Neural cell (in vitro differentiated cells): ENCODE data around the gene TMEM272. TPM values are rescaled to one million over a fixed set of nuclear protein-coding genes. Genes with fewer than 3 reads are reported as not detected.

ENCODE experiments used
- H2AFZ ChIP-seq: fragments of 200-600, 300-800 bp; sonication (generic), shearing (Covaris generic); 2 replicates; pipeline ENCODE4 v1.6.0; 2014; ENCODE audit warnings: low read depth, mild to moderate bottlenecking, antibody characterized with exemption, low read length, moderate library complexity
- H3F3A ChIP-seq: fragments of 200-600 bp; shearing (Covaris generic); 2 replicates; pipeline ENCODE4 v1.6.1; 2016; ENCODE audit warnings: mild to moderate bottlenecking, moderate library complexity, mixed read lengths, antibody characterized with exemption, low read length; ENCODE audit not compliant: insufficient read depth, poor library complexity, severe bottlenecking
- H3K27ac ChIP-seq: fragments of 200-600, 300-800 bp; sonication (generic), shearing (Covaris generic); 2 replicates; pipeline ENCODE4 v1.5.1; 2014; ENCODE audit warnings: mild to moderate bottlenecking, low read length, moderate library complexity
- H3K27me3 ChIP-seq: fragments of 300-800, 200-600 bp; sonication (generic), shearing (Covaris generic); 2 replicates; pipeline ENCODE4 v1.6.0; 2014; ENCODE audit warnings: mild to moderate bottlenecking, low read depth, low read length, moderate library complexity; ENCODE audit not compliant: insufficient read depth
- H3K36me3 ChIP-seq: fragments of 300-800, 200-600 bp; sonication (generic), shearing (Covaris generic); 2 replicates; pipeline ENCODE4 v1.5.1; 2014; ENCODE audit warnings: mild to moderate bottlenecking, antibody characterized with exemption, low read length, moderate library complexity; ENCODE audit not compliant: insufficient read depth
- H3K4me2 ChIP-seq: fragments of 300-800, 200-600 bp; sonication (generic), shearing (Covaris generic); 2 replicates; pipeline ENCODE4 v1.6.0; 2014; ENCODE audit warnings: mild to moderate bottlenecking, low read length
- H3K4me3 ChIP-seq: fragments of 300-800, 200-600 bp; sonication (generic), shearing (Covaris generic); 2 replicates; pipeline ENCODE4 v1.5.1; 2014; ENCODE audit warnings: mild to moderate bottlenecking, low read length, moderate library complexity
- H3K79me2 ChIP-seq: fragments of 200-600 bp; shearing (Covaris generic); replicated peaks from 2 replicates; pipeline ENCODE4 v1.6.0; 2014; ENCODE audit warnings: mild to moderate bottlenecking, low read length, moderate library complexity; ENCODE audit not compliant: insufficient read depth
- H3K9ac ChIP-seq: fragments of 300-800, 200-600 bp; sonication (generic), shearing (Covaris generic); 2 replicates; pipeline ENCODE4 v1.6.1; 2016; ENCODE audit warnings: mild to moderate bottlenecking, low read length, mixed read lengths
- H3K9me2 ChIP-seq: fragments of 200-600 bp; shearing (Covaris generic); 2 replicates; pipeline ENCODE4 v1.6.1; 2016; ENCODE audit warnings: mild to moderate bottlenecking, low read length, mixed read lengths; ENCODE audit not compliant: insufficient read depth
- H3K9me3 ChIP-seq: fragments of 200-600, 300-800 bp; sonication (generic), shearing (Covaris generic); 2 replicates; pipeline ENCODE4 v1.6.1; 2016; ENCODE audit warnings: mild to moderate bottlenecking, mixed run types, low read length, moderate library complexity, mixed read lengths
- H4K20me1 ChIP-seq: fragments of 200-600 bp; shearing (Covaris generic); 2 replicates; pipeline ENCODE4 v1.6.1; 2016; ENCODE audit warnings: mild to moderate bottlenecking, mixed run types; ENCODE audit not compliant: insufficient read depth
- EP300 ChIP-seq: fragments of 450-650 bp; conservative IDR thresholded peaks from 2 replicates; pipeline ENCODE4 v1.6.1; 2014; ENCODE audit warnings: antibody characterized with exemption, mild to moderate bottlenecking, moderate library complexity; ENCODE audit not compliant: poor library complexity, severe bottlenecking
- EZH2 ChIP-seq: fragments of 200-600, 300-800 bp; shearing (Covaris generic), sonication (generic); IDR thresholded peaks from 2 replicates; pipeline ENCODE4 v1.6.1; 2014; ENCODE audit warnings: antibody characterized with exemption, low read length, borderline replicate concordance, mild to moderate bottlenecking; ENCODE audit not compliant: insufficient read depth, poor library complexity, severe bottlenecking
- MXI1 ChIP-seq: fragments of 450-650 bp; conservative IDR thresholded peaks from 2 replicates; pipeline ENCODE4 v1.6.1; 2014; ENCODE audit warnings: antibody characterized with exemption, mild to moderate bottlenecking; ENCODE audit not compliant: poor library complexity, severe bottlenecking
- POLR2AphosphoS5 ChIP-seq: IDR thresholded peaks from 2 replicates; pipeline ENCODE4 v1.6.1; 2012
- RAD21 ChIP-seq: fragments of 450-650 bp; conservative IDR thresholded peaks from 2 replicates; pipeline ENCODE4 v1.6.1; 2014; ENCODE audit warnings: antibody characterized with exemption, mild to moderate bottlenecking, moderate library complexity
- SMC3 ChIP-seq: fragments of 450-650 bp; conservative IDR thresholded peaks from 2 replicates; pipeline ENCODE4 v1.6.1; 2014; ENCODE audit warnings: antibody characterized with exemption, mild to moderate bottlenecking, moderate library complexity; ENCODE audit not compliant: poor library complexity
- TAF1 ChIP-seq: IDR thresholded peaks from 2 replicates; pipeline ENCODE4 v1.6.1; 2012; ENCODE audit warnings: low read depth
- polyA plus RNA-seq: library from polyadenylated mRNA; depleted of rRNA; stranded (reverse); fragments of >200 nt; gene quantifications from 2 replicates; pipeline ENCODE4 v1.2.3, GENCODE V29; 2014
- TF ChIP-seq, protein P1 (sequence below): fragments of 450-650 bp; IDR thresholded peaks from 2 replicates; pipeline ENCODE4 v1.5.1; 2014; ENCODE audit warnings: antibody characterized with exemption, mild to moderate bottlenecking, moderate library complexity; ENCODE audit not compliant: poor library complexity, severe bottlenecking
- TF ChIP-seq, protein P2 (sequence below): IDR thresholded peaks from 2 replicates; pipeline ENCODE4 v1.6.1; 2012; ENCODE audit warnings: borderline replicate concordance

Gene TMEM272
- polyA plus RNA-seq, 1 donor from 2014 or later: 0.77 TPM

DNA sequence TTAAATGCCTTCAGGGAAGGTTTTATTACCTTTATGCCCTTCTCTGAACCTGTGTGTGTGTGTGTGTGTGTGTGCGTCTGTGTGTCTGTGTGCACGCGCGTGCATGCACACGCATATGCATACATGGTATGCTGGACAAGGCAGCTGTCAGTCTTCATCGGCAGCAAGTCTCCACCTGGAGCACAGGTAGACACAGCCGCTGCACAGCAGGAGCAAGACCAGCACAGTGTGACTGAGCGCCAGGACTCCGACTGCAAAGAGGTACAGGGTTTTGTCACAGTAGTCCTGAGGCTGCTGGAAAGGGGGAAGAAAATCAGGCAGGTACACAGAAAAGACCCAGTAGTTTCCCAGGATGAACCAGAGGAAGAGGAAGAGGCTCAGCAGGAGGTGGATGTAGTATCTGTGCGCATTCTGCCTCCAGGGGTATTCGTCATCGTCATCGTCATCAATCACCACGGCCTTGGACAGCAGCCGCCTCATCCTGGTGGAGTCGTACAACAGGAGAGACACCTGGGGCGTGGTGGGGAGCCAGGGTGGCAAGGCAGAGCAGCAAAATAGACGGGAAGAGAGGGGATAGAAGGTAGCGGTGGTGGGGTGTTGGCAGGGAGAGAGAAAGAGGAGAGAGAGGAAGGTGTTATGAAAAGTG, 28.2 kb downstream of the TMEM272 start:
- H3K27ac ChIP-seq: no peak overlapping the region
- H3K4me3 ChIP-seq: no peak overlapping the region
- H2AFZ ChIP-seq: no peak overlapping the region
- no peaks in the 10 kb centered on the region for H4K20me1 ChIP-seq
- no peaks in the 10 kb centered on the region for H3K9me3 ChIP-seq
- no peak overlapping the region for H3K9ac ChIP-seq
- H3K79me2 ChIP-seq: no peaks in the 10 kb centered on the region
- H3K36me3 ChIP-seq: no peaks in the 10 kb centered on the region
- no peaks in the 10 kb centered on the region for H3F3A ChIP-seq
- no peaks in the 10 kb centered on the region for H3K27me3 ChIP-seq
- no peaks in the 10 kb centered on the region for H3K9me2 ChIP-seq
- TF ChIP-seq, protein P1, sequence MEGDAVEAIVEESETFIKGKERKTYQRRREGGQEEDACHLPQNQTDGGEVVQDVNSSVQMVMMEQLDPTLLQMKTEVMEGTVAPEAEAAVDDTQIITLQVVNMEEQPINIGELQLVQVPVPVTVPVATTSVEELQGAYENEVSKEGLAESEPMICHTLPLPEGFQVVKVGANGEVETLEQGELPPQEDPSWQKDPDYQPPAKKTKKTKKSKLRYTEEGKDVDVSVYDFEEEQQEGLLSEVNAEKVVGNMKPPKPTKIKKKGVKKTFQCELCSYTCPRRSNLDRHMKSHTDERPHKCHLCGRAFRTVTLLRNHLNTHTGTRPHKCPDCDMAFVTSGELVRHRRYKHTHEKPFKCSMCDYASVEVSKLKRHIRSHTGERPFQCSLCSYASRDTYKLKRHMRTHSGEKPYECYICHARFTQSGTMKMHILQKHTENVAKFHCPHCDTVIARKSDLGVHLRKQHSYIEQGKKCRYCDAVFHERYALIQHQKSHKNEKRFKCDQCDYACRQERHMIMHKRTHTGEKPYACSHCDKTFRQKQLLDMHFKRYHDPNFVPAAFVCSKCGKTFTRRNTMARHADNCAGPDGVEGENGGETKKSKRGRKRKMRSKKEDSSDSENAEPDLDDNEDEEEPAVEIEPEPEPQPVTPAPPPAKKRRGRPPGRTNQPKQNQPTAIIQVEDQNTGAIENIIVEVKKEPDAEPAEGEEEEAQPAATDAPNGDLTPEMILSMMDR: no peak
- TF ChIP-seq, protein P2, sequence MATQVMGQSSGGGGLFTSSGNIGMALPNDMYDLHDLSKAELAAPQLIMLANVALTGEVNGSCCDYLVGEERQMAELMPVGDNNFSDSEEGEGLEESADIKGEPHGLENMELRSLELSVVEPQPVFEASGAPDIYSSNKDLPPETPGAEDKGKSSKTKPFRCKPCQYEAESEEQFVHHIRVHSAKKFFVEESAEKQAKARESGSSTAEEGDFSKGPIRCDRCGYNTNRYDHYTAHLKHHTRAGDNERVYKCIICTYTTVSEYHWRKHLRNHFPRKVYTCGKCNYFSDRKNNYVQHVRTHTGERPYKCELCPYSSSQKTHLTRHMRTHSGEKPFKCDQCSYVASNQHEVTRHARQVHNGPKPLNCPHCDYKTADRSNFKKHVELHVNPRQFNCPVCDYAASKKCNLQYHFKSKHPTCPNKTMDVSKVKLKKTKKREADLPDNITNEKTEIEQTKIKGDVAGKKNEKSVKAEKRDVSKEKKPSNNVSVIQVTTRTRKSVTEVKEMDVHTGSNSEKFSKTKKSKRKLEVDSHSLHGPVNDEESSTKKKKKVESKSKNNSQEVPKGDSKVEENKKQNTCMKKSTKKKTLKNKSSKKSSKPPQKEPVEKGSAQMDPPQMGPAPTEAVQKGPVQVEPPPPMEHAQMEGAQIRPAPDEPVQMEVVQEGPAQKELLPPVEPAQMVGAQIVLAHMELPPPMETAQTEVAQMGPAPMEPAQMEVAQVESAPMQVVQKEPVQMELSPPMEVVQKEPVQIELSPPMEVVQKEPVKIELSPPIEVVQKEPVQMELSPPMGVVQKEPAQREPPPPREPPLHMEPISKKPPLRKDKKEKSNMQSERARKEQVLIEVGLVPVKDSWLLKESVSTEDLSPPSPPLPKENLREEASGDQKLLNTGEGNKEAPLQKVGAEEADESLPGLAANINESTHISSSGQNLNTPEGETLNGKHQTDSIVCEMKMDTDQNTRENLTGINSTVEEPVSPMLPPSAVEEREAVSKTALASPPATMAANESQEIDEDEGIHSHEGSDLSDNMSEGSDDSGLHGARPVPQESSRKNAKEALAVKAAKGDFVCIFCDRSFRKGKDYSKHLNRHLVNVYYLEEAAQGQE: no peak
- no peak for TF ChIP-seq MXI1
- TF ChIP-seq SMC3: no peak
- no peak for TF ChIP-seq EZH2
- no peak for TF ChIP-seq EP300
- H3K4me2 ChIP-seq: no peak overlapping the region

DNA sequence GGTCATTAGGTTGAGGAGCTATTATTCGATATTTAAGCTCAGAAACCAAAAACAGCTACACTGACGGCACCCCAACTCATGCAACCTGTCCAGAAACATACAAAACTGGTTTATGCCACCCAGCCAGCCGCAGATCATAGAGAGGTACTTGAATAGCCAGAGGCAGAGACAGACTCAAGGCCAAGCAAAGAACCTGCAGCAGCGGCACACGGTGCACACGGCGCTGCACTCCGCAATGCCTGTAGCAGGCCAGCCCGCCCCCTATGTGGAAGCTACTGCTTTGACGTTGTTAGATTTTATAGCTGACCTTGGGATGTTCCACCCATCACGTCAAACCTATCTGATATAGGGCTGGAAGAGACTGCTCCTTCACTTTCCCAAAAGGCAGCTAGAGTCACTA, 29.1 kb downstream of the TMEM272 start:
- Histone ChIP-seq H3K4me3 (no peak overlapping the region), H3K9me2 (no peaks in the 10 kb centered on the region), H3K9me3 (no peaks in the 10 kb centered on the region), H3K9ac (no peak overlapping the region), H3K27ac (no peak overlapping the region), H3K4me2 (no peak overlapping the region), H3K36me3 (no peaks in the 10 kb centered on the region), H4K20me1 (no peaks in the 10 kb centered on the region), H3K79me2 (no peaks in the 10 kb centered on the region), H3K27me3 (no peaks in the 10 kb centered on the region), H3F3A (no peaks in the 10 kb centered on the region), H2AFZ (no peak overlapping the region)
- TF ChIP-seq, protein P1: no peak
- TF ChIP-seq MXI1: no peak
- TF ChIP-seq TAF1: no peak
- TF ChIP-seq, protein P2: no peak
- no peak for TF ChIP-seq SMC3
- TF ChIP-seq POLR2AphosphoS5: no peak
- TF ChIP-seq EZH2: no peak
- no peak for TF ChIP-seq RAD21
- TF ChIP-seq EP300: no peak
